Measurements from ENCODE around the gene IFITM1.

- TF ChIP-seq EZH2 (IDR thresholded peaks at IDR 0.05; ENCODE audit: insufficient read depth, poor library complexity, severe bottlenecking) (no peak), EZH2phosphoT487 (IDR thresholded peaks at IDR 0.05; ENCODE audit: insufficient read depth, low read depth) (no peak)
Measured at GRCh38 chr11:298406-299065, 15.3 kb upstream of the IFITM1 start.
